GM21576 (cell line): ENCODE measurements around the gene SYNDIG1.

Source experiments
- ATAC-seq: cut with Tn5 transposase; IDR thresholded peaks from one replicate; pipeline ENCODE4 v1.9.1; 2021; ENCODE audit warnings: mild to moderate bottlenecking, moderate library complexity; ENCODE audit not compliant: unreplicated experiment

SYNDIG1 gene

DNA sequence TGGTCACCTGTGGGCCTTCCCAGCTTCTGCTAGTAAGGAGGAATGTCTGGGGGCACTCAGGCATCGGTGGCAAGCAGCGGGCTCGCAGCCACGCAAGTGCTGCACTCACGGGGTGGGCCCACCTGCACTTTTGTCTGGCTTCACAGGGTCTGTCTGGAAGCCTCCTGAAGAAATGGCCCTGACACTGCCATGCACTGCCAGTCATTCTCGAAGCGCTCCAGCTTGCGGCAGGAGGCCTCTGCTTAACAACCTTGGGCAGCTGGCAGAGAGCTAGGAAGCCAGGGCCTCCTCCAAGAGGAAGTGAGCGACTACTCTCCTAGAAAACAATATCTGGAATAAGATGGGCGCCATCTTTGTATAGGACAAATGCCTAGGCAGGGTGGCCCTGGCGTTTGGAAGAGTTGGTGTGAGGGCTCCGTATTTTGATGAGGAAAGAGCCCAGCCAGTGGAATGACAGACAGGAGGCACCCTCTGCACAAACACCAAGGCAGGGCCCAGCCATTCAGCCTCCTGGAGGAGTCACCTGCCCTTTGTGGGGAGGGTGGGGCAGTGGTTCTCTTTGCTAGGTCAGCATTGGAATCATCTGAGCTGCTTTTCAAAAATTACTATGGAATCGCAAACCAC lies 113.9 kb downstream of the SYNDIG1 start:
- ATAC-seq: no peak

DNA sequence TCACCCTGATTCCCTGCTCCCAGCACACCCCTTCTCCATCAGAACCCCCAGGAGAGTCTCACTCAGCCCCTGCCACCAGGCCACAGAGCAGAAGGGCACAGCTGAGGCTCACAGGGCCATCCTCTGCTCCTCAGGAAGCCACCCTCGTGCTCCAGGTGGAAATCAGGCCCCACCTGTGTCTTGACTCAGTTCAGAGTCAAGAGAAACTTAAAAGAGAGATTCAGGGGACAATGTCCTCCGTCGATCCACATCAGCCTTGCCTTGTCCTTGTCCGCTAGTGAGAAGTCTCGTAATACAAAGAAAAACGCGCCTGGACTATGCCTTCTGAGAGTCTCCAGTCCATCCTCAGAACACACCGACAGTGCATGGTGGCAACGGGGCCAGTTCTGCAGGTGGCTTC lies 114.6 kb downstream of the SYNDIG1 start:
- no peak for ATAC-seq

DNA sequence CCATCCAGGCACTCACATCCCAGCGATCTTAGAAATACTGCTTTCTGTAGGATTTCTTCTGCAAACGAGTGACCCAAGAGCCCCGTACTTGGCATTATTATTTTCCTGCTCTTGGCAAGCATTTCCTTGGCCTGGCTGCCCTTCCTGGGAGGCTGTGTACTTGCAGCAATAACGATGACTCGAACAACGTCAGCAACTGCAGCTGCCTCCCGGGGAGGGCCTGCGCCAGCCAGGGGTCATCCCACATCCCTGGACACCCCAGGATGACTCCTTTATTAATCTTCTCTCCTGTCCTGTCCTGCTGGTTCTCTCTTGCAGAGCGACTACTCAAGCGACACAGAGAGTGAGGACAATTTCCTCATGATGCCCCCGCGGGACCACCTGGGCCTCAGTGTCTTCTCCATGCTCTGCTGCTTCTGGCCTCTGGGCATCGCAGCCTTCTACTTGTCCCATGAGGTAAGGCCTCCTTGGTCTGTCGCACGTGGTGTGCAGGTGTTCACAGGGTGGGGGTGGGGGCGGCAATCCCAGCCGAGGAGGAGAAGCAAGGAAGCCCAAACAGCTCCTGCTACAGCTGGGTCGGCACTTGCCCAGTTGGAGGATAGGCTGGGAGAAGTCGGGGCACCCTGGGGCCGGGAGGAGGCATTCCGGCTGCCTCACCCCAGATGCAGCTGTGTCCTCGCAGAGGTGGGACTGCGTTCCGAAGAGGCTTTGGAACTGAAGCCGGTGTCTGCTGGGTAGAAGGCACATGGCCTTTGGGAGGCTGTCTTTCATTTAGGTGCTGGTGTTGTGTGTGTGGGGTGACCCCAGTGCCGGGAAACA lies 115.3 kb downstream of the SYNDIG1 start:
- no peak for ATAC-seq

DNA sequence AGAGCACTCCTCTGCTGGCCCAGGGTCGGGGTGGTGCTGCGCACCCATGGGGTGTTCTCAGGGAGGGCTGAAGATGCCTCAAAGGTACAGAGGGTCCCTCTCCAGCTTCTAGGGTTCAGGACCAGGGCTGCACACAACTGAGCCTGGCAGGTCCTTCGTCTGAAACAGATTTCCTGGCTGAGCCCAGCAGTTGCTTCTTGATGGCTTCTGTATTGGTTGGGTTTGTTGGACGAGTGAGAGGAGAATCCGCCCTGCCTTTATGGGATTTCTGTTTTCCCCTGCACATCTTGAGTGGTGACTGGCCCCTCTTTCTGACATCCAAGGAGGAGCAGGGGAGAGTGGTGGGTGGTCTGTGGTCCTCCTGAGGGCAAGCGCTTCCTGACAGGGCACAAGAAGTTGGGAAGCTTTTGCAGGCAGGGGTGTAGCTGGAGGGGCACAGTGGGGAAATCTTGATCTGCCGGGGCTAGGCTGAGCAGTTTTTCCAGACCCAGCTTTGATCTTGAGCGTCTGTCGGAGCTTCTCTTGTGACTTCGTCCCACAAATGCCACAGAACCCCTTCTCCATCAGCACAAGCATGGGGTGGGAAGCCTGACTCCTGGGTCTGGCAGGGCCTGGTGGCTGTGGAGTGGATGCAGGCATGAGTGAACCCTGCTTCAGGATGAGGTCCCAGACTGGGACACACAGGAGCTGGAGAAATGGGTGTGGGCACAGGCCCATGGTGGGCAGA lies 116.5 kb downstream of the SYNDIG1 start:
- ATAC-seq: no peak

DNA sequence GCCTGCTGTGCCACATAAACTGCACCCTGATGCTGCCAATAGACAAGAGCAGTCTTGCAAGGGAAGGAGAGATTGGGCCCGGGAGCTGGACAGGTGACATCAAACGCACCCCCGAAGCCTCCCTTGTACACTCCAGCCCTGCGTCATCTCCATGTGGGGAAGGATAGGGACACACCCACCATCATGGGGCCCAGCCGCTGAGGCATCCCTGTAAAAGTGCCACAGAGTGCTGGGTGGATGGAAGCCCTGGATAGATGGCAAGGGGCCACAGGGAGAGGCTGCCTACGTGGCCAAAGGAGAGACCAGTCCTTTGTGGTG lies 117.1 kb downstream of the SYNDIG1 start:
- ATAC-seq: no peak

DNA sequence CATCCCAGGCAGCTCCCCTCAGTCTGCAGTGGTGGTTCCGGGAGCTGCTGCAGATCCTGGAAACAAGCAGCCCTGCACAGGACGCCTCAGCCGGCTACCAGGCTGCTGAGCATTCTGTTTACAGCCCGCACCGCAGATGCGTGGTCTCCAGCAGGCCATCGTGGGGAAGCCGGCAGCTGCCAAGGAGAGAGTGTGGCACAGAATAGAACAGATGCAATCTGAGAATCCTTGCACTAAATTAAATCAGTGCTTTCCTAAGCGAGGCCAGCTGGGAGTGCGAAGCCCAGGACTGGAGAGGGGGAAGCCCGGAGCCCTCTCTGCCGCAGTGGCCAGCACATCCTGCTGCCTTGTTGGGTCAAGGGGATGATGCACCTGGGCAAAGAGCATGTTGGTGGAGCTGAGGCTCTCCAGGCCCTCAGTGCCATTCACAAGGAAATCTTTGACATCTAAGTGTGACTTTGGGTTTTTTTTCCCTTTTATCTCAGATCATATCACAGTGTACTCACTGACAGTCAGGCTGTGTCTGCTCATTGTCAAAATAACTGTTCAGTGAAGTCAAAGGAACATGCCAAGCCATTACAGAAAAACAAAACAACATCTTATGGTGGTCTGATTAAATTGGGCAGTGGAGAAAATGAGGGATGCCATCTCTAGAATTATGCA lies 118.1 kb downstream of the SYNDIG1 start:
- ATAC-seq: no peak

DNA sequence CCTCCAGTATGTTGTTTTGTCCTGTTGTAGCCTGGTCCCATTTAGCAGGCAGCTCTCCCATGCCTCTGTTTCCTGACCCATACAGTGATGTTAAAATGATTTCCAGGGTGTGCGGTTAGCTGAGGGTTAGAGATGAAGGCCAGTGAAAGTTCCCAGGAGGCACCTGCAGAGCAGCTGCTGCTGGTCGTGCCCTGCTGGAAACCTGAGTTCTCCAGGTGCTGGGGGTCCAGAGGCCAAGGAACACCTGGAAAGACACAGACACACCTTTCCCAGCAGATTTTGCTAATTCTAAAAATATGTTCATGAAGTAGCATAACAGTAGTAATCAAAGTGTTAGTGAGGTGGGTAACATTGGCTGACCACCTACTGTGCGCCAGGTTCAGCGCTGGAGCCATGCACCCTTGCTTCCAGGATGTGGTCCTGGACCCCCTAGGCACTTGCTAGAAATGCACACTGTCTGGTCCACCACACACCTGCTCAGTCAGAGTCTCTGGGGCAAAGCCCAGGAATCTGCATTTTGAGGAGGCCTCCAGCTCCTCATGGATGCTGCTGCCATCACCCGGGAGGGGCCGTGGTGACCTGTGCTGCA lies 118.7 kb downstream of the SYNDIG1 start:
- ATAC-seq: no peak

DNA sequence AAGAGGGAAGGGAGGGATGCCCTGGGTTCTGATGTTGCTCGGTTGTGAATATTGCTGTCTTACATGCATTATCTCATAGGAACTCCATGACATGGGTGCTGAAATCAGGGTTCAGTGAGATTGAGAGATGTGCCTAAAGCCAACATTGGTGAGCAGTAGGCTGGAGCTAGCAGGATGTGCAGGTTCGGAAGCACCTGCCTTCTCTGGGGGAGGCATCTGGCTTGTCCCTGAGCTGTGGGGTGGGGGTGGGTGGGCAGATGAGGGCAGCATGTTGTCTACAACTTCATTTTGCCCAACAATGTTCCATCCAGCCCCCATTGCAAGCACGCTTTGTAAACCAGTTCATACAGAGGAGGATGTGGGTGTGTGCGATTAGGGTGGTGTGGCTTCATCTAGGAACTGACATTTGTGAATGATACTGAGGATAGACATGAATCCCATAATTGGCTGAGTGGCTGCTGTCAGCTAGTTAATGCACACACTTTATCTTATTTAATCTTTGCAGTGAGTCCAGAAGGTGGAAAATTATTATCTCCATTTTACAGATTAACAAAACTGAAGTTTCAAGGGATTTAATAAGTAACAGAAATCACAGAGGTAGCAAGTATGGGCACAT lies 119.4 kb downstream of the SYNDIG1 start:
- no peak for ATAC-seq

DNA sequence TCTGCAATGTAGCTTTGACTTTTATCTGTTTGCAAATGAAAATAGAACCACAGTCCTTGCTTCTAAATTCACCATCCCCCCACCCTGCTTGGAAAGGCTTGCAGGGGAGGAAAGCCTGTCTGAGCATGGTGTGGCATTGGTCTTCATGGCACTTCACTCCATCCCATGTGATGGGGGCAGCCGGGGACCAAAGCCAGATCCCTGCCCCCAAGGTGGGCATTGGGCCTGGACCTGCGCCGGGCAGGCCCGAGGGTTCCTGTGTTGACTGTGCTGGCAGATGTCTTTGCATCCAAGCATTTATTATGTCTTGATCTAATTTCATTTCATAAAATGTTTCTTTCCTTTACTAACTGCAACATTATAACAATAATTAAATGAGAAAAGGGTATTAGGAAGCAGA lies 120.0 kb downstream of the SYNDIG1 start:
- ATAC-seq: no peak

DNA sequence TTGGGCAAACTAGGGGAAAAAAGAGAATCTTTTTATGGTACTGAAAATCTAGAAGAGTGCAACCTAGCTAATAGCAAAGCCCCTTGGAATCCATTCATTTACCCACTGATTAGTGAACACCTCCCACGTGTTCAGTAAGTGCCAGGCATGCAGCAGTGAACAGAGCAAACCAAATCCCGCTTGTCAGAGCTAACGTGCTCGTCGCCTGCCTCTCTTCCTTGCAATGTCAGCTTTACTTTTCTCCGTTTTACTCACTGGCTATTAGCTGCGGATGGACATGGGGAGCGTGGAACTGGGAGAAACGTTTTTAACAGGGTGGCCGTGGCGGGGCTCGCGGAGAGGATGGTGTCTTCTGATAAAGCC lies 120.4 kb downstream of the SYNDIG1 start:
- no peak for ATAC-seq

DNA sequence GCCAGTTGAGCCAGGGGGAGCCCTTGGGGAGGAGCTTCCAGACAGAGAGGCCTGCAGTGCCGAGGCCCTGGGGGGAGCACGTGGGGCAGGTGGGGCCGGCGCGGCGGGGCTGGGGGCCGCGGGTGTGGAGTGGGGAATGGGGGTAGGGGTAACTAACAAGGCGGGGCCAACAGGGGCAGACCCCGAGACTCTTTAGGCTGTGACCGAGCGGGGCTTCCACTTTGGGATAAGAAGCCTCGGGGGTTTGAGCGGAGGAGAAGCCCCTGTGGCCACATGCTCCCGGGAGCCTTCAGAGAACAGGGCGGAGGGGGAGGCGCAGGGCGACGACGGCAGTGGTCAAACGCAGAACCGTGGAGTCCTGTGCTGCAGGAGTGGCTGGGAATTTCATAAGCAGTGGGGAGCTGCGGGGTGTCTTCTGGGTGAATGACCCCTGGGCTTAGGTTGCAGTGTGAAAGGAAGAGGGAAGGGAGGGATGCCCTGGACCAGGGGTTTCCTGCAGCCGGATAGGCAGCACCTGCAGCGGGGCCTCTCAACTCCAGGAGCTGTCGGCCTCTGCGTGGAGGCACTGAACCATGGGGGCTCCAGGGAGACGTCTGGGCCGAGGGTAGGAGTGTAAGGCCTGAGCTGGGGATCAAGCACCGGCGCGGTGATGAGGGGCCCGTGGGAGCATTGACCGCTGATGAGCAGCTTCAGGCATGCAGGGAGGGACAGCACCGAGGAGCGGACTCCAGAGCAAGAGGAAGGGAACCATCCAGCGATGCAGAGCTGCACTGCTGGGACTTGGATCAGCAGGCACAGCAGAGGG lies 121.0 kb downstream of the SYNDIG1 start:
- no peak for ATAC-seq

DNA sequence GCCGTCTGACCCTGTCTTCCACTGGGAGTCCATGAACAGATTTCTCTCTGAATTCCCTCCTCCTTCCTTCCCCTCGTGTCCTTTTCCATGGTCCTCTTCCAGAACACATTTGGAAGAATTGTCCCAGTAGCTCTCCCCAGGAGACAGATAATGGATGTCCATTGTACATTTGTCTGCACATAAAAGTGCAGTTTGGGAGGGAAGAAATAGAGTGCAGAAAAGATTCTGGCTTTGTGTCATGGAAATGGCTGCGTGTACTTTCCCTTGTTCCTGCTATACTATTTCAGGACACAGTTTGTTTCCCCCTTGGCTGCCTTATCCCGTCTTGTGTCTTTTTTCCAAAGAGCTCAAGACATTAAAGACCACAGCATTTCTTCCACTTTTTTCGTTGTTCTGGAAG lies 127.6 kb downstream of the SYNDIG1 start:
- ATAC-seq: no peak

DNA sequence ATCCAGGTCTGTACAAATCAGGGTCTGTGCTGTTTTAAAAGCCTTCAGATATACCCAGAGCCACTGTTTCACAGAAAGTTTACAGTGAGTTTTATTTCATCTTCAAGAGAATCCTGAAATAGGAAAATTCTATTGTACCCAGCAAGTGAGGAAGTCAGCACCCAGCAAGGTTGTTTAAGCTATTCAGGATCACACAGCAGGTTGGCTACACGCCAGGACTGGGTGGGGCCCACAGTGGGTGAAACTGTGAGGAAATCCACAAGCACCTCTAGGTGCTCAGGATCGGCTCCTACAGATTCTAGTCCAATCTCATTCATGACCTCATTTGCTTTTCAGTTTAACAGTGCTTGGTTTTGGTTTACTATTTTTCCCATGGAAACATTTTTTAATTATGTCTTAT lies 128.9 kb downstream of the SYNDIG1 start:
- no peak for ATAC-seq

DNA sequence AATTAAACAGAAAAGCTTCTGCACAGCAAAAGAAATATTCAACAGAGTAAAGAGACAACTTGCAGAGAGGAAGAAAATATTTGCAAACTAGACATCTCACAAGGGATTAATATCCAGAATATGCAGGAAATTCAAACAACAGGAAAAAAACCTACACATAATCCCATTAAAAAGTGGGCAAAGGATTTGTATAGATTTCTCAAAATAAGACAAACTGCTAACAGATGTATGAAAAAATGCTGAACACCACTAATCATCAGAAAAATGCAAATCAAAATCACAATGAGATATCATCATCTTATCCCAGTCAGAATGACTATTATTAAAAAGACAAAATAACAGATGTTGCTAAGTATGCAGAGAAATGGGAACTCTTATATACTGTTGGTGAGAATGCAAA lies 129.6 kb downstream of the SYNDIG1 start:
- ATAC-seq: no peak

DNA sequence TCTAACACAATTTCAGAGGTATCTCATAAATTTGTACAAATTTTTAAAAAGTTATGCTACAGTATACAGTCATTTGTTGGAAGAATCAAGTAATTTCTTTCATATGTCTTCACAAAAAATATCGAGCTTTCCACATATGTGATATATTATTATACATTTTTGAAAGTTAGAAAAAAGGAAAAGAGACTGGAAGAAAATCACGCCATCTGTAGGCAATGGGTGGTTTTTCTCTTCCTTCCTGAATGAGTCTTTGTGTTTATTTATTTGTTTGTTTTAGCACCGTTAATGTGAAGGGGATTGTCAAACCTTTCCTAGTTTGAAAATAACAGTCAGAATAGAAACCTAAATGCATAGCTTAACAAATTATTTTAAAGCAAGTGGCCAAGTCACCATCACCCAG lies 130.6 kb downstream of the SYNDIG1 start:
- ATAC-seq: no peak

DNA sequence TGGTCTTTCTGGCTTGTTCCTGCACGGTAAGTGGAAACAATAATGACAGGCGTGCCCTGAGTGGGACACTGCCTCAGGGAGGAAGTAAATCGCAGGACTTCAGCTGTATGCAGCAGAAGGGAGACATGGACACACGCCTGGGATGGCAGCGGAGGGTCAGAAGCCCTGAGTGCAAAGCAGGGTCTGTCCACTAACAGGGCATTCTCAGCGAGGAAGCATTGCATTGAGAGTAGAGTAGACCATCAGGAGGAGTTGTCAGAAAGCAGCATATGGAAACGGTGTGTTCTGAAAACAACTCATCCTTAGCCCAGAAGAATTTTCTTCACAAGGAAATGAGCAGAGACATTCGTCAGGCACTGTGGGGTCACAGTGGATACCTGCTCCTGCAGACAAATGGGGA lies 134.0 kb downstream of the SYNDIG1 start:
- ATAC-seq: no peak

DNA sequence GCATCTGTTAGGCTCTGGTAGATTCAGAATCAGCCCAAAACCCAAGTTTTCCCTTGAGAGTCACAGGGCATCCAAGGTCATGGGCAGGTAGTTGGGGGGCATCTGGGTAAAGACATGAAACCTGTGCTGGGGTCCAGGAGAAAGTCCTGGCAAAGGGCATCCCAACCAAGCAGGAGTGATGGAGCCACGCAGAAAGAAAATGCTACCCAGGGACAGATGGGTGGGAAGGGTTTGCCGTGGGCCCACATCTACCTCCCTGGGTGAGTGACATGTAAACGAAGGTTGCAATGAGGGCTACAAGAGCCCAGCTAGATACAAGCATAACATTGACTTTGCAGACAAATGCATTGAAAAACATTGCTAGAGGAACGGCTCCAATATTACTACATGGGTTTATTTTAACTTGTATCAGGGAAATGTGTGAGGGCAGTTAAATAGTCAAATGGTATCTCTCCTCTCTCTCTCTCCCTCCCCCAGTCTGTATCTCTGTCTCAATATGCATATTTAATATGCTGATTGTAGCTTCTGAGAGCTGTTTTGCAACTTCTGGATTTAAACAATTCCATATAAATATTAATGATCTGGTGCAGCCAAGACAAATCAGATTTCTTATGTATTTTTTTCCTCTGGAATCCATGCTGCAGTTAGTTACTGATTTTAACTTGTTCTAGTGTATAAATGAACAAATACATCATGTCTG lies 135.7 kb downstream of the SYNDIG1 start:
- ATAC-seq: no peak

DNA sequence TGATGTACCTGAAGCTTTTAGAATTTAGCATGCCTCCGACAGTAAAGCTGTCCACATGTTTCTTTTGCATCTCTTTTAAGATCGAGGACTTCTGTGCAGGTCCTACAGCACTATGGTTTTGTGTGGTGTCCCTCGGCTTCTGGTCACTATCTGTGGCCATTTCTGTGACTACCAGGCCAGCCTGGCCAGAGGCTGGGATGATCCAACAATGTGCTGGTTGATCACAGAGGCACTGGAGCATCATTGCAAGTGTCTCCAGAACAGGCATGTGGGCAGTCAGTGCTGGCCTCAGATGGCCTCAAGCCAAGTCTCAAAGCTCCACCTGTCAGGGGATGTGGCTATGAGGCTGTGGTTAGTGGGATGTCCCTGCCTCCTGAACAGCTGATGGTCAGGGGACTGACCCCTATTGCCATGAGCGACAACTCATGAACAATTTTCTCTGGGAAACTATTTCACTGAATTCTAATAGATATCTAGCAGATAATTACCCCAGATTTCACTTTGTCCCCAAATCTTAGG lies 136.6 kb downstream of the SYNDIG1 start:
- ATAC-seq: no peak

DNA sequence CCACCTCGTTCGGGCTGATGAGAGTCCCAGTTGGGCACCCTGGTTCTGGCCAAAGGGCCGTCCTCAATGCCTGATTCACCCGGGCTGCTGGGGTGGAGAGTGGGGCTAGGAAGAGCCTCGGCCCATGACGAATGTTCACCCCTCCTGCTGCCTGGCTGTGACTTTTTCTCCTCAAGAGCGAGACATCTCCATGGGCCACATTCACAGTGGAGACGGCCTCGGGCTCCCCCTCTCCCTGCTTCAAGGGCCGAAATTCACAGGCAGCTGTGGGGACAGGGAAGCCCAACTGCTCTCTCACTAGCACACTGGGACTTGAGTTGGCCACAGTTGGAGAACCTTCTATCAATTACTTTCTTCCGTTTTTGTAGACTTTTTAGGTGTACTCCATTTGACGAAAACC lies 138.0 kb downstream of the SYNDIG1 start:
- ATAC-seq: no peak
